ENCODE measurements around the gene SUFU. TPM values are rescaled to one million over a fixed set of nuclear protein-coding genes. Genes with fewer than 3 reads are reported as not detected.

Gene SUFU
- total and polyA plus RNA-seq, 2 of the 13 experiments (the other 11 are each of a cell fraction or from before 2014, with no cell fraction given), result 2.9 to 5.5 TPM

DNA sequence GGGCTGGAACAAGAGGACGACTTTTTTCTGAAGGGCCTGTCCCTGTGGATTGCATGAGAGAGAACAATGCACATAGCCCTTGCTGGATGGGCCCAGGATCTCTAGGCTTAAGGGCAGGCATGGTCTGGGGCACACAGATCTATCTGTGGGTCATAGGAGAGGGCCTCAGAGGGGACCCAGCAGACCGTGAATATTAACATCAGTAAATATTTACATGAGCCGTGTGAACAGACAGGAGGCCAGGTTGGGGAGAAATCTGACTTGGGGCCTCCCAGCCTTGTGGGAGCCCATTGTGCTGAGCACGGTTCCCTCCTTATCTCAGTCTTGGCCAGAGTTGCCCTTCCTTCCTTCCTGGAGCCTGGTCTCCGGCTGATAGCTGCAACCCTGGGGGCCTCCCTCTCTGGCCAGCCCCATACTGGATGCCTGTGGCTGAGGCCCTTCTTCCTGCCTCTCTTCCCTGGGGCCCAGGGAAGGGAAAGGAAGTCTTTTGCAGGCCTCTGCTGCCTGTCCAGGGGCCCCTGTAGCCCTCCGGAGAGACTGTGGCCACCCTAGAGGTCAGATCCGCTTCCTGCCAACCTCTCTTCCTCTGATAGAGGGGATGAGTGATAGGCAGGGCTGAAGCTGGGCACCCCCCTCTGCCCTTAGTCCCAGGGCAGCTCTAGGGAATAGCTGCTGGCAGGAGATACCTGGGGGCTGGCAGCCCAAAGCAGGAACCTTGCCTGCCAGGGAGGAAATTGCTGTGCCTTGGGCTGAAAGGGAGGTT is 96.0 kb downstream of the SUFU start (continued):
- TF ChIP-seq SMARCC2 (IDR thresholded peaks at IDR 0.05) (no peak), ZNF180 (CRISPR knock-in tag; IDR thresholded peaks at IDR 0.05; ENCODE audit: borderline replicate concordance, low read depth) (no peak), SP4 (CRISPR knock-in tag; IDR thresholded peaks at IDR 0.05) (0 out of 2 replicates have a peak, but pooled peaks have one; percentile 18), MZF1 (CRISPR knock-in tag; IDR thresholded peaks at IDR 0.05; ENCODE audit: borderline replicate concordance) (0 out of 2 replicates have a peak, but pooled peaks have one; percentile 26), HOXA3 (CRISPR knock-in tag; IDR thresholded peaks at IDR 0.05) (peak; percentile 67; the same call in 1 of the 2 replicates), GABPB1 (CRISPR knock-in tag; IDR thresholded peaks at IDR 0.05) (peak; percentile 54; the same call in 1 of the 2 replicates), ZNF496 (CRISPR knock-in tag; IDR thresholded peaks at IDR 0.05; ENCODE audit: insufficient replicate concordance) (no peak), NAIF1 (CRISPR knock-in tag; IDR thresholded peaks at IDR 0.05; ENCODE audit: borderline replicate concordance) (no peak), ARHGAP35 (CRISPR knock-in tag; IDR thresholded peaks at IDR 0.05; ENCODE audit: borderline replicate concordance) (no peak), ZNF83 (CRISPR knock-in tag; IDR thresholded peaks at IDR 0.05; ENCODE audit: borderline replicate concordance) (no peak), ZFP1 (CRISPR knock-in tag; IDR thresholded peaks at IDR 0.05) (no peak), ZNF446 (CRISPR knock-in tag; IDR thresholded peaks at IDR 0.05) (no peak), KMT2B (CRISPR knock-in tag; IDR thresholded peaks at IDR 0.05) (no peak), CBFB (CRISPR knock-in tag; IDR thresholded peaks at IDR 0.05) (peak; percentile 26; the same call in 1 of the 2 replicates), ZNF879 (CRISPR knock-in tag; IDR thresholded peaks at IDR 0.05) (no peak), ZNF775 (CRISPR knock-in tag; IDR thresholded peaks at IDR 0.05; ENCODE audit: borderline replicate concordance) (no peak), U2AF1 (optimal IDR thresholded peaks at IDR 0.05; ENCODE audit: low read depth, low read length) (no peak), SP1 (IDR thresholded peaks at IDR 0.05) (no peak), SP1 (CRISPR knock-in tag; IDR thresholded peaks at IDR 0.05) (no peak), ETV6 (CRISPR knock-in tag; conservative IDR thresholded peaks at IDR 0.05) (no peak; the same call in 1 of the 2 replicates), ZNF234 (CRISPR knock-in tag; conservative IDR thresholded peaks at IDR 0.05) (no peak), REL (CRISPR knock-in tag; conservative IDR thresholded peaks at IDR 0.05) (no peak), FOXK1 (CRISPR knock-in tag; IDR thresholded peaks at IDR 0.05; ENCODE audit: borderline replicate concordance, low read depth) (peak; percentile 63; the same call in 1 of the 2 replicates), ZNF772 (CRISPR knock-in tag; IDR thresholded peaks at IDR 0.05) (no peak), JUN (CRISPR knock-in tag; IDR thresholded peaks at IDR 0.05) (no peak), ARNT (IDR thresholded peaks at IDR 0.05) (no peak)
- TF ChIP-seq, protein P1, sequence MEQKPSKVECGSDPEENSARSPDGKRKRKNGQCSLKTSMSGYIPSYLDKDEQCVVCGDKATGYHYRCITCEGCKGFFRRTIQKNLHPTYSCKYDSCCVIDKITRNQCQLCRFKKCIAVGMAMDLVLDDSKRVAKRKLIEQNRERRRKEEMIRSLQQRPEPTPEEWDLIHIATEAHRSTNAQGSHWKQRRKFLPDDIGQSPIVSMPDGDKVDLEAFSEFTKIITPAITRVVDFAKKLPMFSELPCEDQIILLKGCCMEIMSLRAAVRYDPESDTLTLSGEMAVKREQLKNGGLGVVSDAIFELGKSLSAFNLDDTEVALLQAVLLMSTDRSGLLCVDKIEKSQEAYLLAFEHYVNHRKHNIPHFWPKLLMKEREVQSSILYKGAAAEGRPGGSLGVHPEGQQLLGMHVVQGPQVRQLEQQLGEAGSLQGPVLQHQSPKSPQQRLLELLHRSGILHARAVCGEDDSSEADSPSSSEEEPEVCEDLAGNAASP (CRISPR knock-in tag; IDR thresholded peaks at IDR 0.05; ENCODE audit: borderline replicate concordance), result peak; percentile 74
- TF ChIP-seq, protein P2, sequence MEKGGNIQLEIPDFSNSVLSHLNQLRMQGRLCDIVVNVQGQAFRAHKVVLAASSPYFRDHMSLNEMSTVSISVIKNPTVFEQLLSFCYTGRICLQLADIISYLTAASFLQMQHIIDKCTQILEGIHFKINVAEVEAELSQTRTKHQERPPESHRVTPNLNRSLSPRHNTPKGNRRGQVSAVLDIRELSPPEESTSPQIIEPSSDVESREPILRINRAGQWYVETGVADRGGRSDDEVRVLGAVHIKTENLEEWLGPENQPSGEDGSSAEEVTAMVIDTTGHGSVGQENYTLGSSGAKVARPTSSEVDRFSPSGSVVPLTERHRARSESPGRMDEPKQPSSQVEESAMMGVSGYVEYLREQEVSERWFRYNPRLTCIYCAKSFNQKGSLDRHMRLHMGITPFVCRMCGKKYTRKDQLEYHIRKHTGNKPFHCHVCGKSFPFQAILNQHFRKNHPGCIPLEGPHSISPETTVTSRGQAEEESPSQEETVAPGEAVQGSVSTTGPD (CRISPR knock-in tag; IDR thresholded peaks at IDR 0.05), result no peak; the same call in 1 of the 2 replicates
- TF ChIP-seq, protein P3, sequence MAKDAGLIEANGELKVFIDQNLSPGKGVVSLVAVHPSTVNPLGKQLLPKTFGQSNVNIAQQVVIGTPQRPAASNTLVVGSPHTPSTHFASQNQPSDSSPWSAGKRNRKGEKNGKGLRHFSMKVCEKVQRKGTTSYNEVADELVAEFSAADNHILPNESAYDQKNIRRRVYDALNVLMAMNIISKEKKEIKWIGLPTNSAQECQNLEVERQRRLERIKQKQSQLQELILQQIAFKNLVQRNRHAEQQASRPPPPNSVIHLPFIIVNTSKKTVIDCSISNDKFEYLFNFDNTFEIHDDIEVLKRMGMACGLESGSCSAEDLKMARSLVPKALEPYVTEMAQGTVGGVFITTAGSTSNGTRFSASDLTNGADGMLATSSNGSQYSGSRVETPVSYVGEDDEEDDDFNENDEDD (CRISPR knock-in tag; IDR thresholded peaks at IDR 0.05; ENCODE audit: borderline replicate concordance), result no peak

Data from HepG2 (cell line).